Glutamatergic neuron (in vitro differentiated cells): Measurements from ENCODE around the gene CDK4. TPM values are rescaled to one million over a fixed set of nuclear protein-coding genes. Genes with fewer than 3 reads are reported as not detected.
A peak's percentile ranks its signal among the peaks of the same experiment; 100 is the strongest.
"Not testable (repeated sequence)": the region's sequence is repeated elsewhere in the genome, so short reads cannot be mapped to it uniquely, and the experiment has no call there.

ENCODE experiments used
- DNase-seq: peaks from one replicate; pipeline ENCODE4 v3.0.0; 2022
- H3K27ac Mint-ChIP-seq: one replicate; pipeline ENCODE4 v1.8.0; 2020; ENCODE audit warnings: mild to moderate bottlenecking, mixed read lengths, inconsistent platforms; ENCODE audit not compliant: unreplicated experiment
- H3K27me3 Mint-ChIP-seq: one replicate; pipeline ENCODE4 v1.8.0; 2020; ENCODE audit warnings: mild to moderate bottlenecking, moderate library complexity, mixed read lengths, inconsistent platforms; ENCODE audit not compliant: unreplicated experiment
- H3K36me3 Mint-ChIP-seq: one replicate; pipeline ENCODE4 v1.8.0; 2020; ENCODE audit warnings: mild to moderate bottlenecking, mixed read lengths, inconsistent platforms; ENCODE audit not compliant: unreplicated experiment
- H3K4me1 Mint-ChIP-seq: one replicate; pipeline ENCODE4 v1.8.0; 2020; ENCODE audit warnings: mild to moderate bottlenecking, low read depth, mixed read lengths, inconsistent platforms; ENCODE audit not compliant: unreplicated experiment
- H3K4me3 Mint-ChIP-seq: one replicate; pipeline ENCODE4 v1.8.0; 2020; ENCODE audit warnings: mild to moderate bottlenecking, mixed read lengths, inconsistent platforms; ENCODE audit not compliant: unreplicated experiment
- H3K9me3 Mint-ChIP-seq: one replicate; pipeline ENCODE4 v1.8.0; 2020; ENCODE audit warnings: mild to moderate bottlenecking, moderate library complexity, mixed read lengths, inconsistent platforms; ENCODE audit not compliant: unreplicated experiment
- CTCF ChIP-seq: fragments of 200-600 bp; sonication (generic); IDR thresholded peaks from one replicate; pipeline ENCODE4 v1.5.0; 2021; ENCODE audit not compliant: partially characterized antibody, unreplicated experiment
- total RNA-seq: library from RNA; stranded (reverse); fragmentation: NEBNext Ultra II Directional; extraction: Animal tissue kit (Norgen Biotek cat#: 25700); gene quantifications from one replicate; pipeline ENCODE4 v1.2.1, GENCODE V29; 2021; ENCODE audit not compliant: unreplicated experiment

Gene CDK4
- total RNA-seq, 1 donor from 2014 or later, result 123 TPM

GRCh38 chr12:57777367-57777766 lies 25.3 kb upstream of the CDK4 start:
- Mint-ChIP-seq H3K9me3 (peaks cover 3% of the 10 kb centered on the region), H3K36me3 (peaks cover 5% of the 10 kb centered on the region), H3K27me3 (peaks cover 4% of the 10 kb centered on the region), H3K4me3 (no peak overlapping the region), H3K27ac (no peak overlapping the region), H3K4me1 (no peaks in the 10 kb centered on the region)
- DNase-seq, result no peak
- no peak for TF ChIP-seq CTCF

- Mint-ChIP-seq H3K27ac (no peak overlapping the region), H3K9me3 (peaks cover 9% of the 10 kb centered on the region), H3K27me3 (peaks cover 9% of the 10 kb centered on the region), H3K36me3 (peaks cover 5% of the 10 kb centered on the region), H3K4me1 (peaks cover 5% of the 10 kb centered on the region), H3K4me3 (no peak overlapping the region)
- no peak for DNase-seq
- no peak for TF ChIP-seq CTCF
These were observed 24.1 kb upstream of the CDK4 start for GRCh38 chr12:57776247-57776587.

- no peak for DNase-seq
- Mint-ChIP-seq H3K27me3 (peaks cover 9% of the 10 kb centered on the region), H3K4me1 (peaks cover 5% of the 10 kb centered on the region), H3K9me3 (peaks cover 9% of the 10 kb centered on the region), H3K4me3 (no peak overlapping the region), H3K36me3 (peaks cover 5% of the 10 kb centered on the region), H3K27ac (no peak overlapping the region)
- peak; percentile 28 for TF ChIP-seq CTCF
These were observed 23.6 kb upstream of the CDK4 start for GRCh38 chr12:57775563-57776246.

- no peak for DNase-seq
- H3K27ac Mint-ChIP-seq, result no peak overlapping the region
- H3K36me3 Mint-ChIP-seq, result peaks cover 5% of the 10 kb centered on the region
- no peak for TF ChIP-seq CTCF
- peaks cover 9% of the 10 kb centered on the region for H3K9me3 Mint-ChIP-seq
- peaks cover 7% of the 10 kb centered on the region for H3K27me3 Mint-ChIP-seq
- peaks cover 5% of the 10 kb centered on the region for H3K4me1 Mint-ChIP-seq
- H3K4me3 Mint-ChIP-seq, result no peak overlapping the region
These were observed 22.9 kb upstream of the CDK4 start for GRCh38 chr12:57775044-57775443.

GRCh38 chr12:57774634-57775033 lies 22.5 kb upstream of the CDK4 start:
- H3K27me3 Mint-ChIP-seq, H3K36me3 Mint-ChIP-seq, H3K4me1 Mint-ChIP-seq, DNase-seq, H3K27ac Mint-ChIP-seq, H3K9me3 Mint-ChIP-seq, H3K4me3 Mint-ChIP-seq: not testable (repeated sequence)
